HG03432 (cell line): ENCODE data around the gene RXRG.
A peak's percentile ranks its signal among the peaks of the same experiment; 100 is the strongest.

Source experiments
- ATAC-seq: cut with Tn5 transposase; IDR thresholded peaks from one replicate; pipeline ENCODE4 v1.9.1; 2021; ENCODE audit warnings: mild to moderate bottlenecking, moderate library complexity; ENCODE audit not compliant: unreplicated experiment

The RXRG gene

DNA sequence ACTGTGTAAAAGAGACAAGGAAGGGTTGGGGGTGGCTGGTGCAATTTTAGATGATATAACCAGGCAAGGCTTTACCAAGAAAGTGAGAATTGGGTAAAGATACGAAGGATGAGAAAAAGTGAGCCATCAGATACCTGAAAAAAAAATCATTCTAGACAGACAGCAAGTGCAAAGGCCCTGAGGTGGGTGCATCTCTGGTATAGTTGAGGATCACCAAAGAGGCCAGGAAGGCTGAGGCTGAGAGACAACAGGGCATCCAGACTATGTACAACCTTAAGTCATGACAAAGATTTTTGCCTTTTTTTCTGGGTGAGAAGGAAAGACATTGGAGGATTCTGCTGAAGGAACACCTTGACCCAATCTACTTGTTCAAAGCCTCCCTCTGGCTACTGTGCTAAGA is 29.9 kb downstream of the RXRG start:
- ATAC-seq = no peak

DNA sequence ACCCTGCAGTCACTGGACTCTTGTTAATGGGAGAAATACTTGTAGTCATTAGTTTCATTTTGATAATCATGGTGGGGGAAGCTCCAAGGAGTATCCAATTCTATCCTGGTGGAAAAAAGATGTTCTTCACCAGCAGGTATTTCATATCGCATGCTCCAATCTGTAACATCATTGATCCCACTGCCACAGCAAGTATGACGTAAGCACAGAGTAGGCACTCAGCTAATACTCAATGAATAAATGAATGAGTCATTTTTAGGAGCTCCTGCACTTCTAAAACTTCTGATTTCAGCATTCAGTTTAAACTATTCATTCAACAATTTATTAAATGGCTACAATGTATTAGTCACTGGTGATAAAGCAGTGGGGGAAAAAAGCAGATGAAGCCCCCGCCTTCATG is 30.3 kb downstream of the RXRG start:
- no peak for ATAC-seq

DNA sequence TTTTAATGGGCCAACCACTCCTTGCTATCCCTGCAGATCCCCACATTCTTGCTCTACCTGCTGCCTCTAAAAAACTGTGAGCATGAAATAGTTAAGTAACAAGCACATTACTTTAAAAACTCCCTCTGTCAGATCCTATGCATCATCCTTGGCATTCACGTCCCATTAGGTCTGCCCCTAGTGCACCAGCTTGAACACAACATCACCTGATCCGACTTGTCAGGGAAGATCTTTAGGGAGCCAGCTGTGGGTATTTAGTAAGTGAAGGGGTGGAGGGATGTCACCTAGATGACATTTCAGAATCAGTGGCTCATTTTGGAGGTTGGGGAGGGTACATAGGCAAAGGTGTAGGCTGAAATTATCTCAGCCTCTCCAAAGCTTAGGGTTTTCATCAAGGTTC is 33.5 kb downstream of the RXRG start:
- ATAC-seq = no peak

- ATAC-seq = no peak
Measured at GRCh38 chr1:165409657-165410358, 35.1 kb downstream of the RXRG start.

DNA sequence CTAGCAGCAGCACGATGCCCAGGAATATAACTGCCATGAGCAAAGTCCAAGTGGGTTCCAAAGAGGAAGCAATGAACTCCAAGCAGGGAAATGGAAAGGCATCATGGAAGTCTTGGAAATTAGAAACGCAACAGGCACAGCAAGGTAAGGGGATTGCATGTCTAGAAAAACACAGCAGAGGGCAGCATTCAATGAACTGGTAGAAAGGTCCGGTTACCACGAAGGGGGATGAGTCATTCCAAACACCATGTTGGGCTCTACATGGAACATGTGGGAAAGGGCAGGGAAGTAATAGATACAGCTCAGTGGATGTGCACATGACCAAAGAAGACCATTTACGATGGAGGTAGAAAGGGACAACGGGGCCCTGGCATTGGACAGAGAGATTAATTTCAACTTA is 36.4 kb downstream of the RXRG start:
- peak; percentile 55 for ATAC-seq

- no peak for ATAC-seq
Measured at GRCh38 chr1:165407398-165407797, 37.5 kb downstream of the RXRG start.

DNA sequence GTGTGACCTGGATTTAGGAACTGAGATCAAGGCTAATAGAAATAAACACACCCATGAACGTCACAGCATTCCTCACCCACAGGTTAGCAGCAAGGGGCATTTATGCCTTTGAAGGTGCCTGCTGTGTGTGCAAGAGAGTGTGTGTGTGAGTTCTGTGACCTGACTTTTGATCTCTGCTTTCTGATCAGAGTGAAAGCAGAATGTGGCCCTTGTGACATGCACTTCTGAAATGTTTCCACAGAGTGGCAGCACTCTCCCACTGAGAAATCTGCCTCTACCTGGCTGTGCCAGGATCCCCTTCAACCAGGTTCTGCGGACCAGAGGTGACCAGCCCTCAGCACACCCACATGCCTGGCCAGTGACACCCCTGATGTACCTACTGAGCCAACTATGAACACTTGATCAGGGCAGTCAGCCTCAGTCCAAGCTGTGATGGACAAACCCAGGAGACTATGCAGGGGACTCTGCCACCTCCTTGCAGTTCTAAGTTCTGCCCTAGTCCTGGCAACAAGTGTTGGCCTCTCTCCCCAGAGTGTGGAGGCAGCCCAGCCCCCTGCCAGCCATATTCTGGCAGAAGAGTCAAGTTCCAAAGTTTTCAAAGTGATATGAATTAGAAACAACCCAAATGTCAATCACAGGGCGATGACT is 41.0 kb downstream of the RXRG start:
- ATAC-seq = peak; percentile 78

GRCh38 chr1:165402517-165403111 is 42.3 kb downstream of the RXRG start:
- ATAC-seq = no peak

GRCh38 chr1:165397944-165398343 is 47.0 kb downstream of the RXRG start:
- ATAC-seq = no peak

DNA sequence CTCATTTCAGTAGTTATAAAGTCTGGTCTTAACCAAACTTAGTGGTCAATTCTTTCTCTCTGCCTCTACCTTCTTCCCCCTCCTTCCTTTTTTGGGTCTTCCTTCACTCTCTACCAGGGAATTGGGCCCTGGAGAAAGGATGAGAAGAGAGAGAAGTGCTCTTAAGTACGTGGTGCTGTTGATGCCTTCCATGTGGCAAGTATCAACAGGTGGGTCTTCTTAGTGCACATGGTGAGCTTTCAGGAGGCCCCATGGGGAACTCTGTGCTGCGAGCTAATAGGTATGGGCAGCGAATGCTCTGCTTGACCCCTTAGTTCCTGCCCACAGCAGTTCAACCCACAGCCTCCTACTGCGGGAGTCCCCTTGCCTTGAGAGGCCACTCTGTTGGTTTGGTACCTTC is 49.0 kb downstream of the RXRG start:
- no peak for ATAC-seq

- peak; percentile 36 for ATAC-seq
Measured at GRCh38 chr1:165395478-165395877, 49.4 kb downstream of the RXRG start.

- ATAC-seq = peak; percentile 98
Measured at GRCh38 chr1:165392634-165393571, 52.0 kb downstream of the RXRG start.

DNA sequence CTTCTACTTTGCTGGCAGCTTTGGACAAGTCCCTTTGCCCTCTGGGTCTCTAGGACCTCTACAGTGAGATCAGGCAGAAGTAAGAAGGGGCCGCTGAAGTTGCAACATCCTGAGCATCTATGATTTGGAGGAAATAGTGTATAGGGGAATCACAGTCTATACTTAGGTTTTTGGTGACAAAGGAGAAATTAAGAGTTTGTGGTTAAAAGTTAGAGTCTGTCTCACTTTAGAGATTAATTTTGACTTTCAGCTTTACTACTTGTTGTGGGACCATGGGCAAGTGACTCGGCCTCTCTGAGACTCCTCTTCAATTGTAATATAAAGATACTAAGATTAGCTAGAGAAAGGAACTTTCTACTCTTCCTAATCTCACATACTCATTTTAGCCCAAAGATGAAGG is 55.3 kb downstream of the RXRG start:
- no peak for ATAC-seq

GRCh38 chr1:165387961-165388360 is 57.0 kb downstream of the RXRG start:
- no peak for ATAC-seq

- ATAC-seq = no peak
Measured at GRCh38 chr1:165387505-165387904, 57.4 kb downstream of the RXRG start.

GRCh38 chr1:165383599-165384405 is 61.1 kb downstream of the RXRG start:
- ATAC-seq = no peak

DNA sequence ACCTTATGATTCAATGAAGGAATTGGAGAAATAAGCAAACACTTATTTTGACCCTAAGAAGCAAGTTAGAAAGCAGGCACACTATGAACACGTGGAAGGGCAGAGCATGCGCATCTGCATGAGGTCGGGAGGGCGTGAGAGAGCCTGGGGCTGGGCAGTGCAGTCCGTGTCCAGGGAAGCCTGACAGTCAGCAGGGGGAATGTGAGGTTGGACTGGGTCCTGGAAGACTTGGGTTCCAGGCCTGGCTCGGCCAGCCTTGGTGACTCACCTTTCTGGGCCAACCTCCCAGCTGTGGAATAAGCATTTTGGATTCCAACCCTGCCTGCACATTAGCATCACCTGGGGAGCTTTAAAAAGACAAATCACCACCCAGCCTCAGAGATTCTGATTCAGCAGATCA is 61.9 kb downstream of the RXRG start:
- no peak for ATAC-seq

DNA sequence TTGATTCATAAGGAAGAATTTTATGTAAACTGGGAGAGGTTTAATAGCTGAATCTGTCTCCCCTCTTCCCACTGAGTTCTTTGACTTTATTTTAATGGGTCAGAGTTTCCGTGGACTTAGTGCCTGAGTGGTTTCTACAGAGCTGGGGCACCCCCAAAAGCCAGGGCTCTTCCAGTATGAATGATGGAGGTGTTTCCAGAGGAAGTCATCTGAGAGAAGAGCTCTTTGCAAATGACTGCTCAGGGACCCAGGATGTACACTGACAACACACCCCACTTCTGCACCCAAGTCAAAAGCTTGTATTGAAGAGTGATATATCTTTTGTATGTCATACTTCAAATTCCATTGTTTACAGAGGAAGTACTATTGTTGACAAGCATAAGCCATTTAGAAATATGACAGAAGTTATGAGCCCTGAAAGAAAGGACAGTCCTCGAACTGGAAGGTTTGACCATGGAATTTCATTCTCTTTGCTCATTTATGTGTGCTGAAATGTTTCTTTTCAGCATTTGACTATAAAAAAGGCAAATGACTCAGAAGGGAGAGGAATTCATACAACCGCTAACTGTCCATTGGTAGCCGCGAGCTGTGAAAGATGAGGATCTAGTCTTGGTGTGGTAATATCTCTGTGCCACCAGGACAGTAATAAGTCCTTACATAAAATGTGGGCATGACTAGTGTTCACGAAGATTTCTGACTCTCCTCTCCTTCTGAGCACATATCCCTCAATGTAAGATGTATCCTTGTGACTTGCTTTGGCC is 63.0 kb downstream of the RXRG start:
- no peak for ATAC-seq

GRCh38 chr1:165376811-165377311 is 68.1 kb downstream of the RXRG start:
- peak; percentile 39 for ATAC-seq
